Measurements from ENCODE around the gene DTL. TPM values are rescaled to one million over a fixed set of nuclear protein-coding genes. Genes with fewer than 3 reads are reported as not detected.

DTL gene
- total and polyA plus RNA-seq, 5 donors from 2014 or later: 0.95 to 4.7 (median 1.2) TPM

GRCh38 chr1:212149566-212149965, 114.0 kb downstream of the DTL start:
- Mint-ChIP-seq H3K4me1 (no peaks in the 10 kb centered on the region), H3K27ac (no peak overlapping the region), H3K4me3 (no peak overlapping the region), H3K9me3 (peaks cover 0 to 1% (median 0%) of the 10 kb centered on the region in 7 donors), H3K27me3 (peaks cover 4% of the 10 kb centered on the region), H3K36me3 (no peaks in the 10 kb centered on the region)
- no peaks in the 10 kb centered on the region for H3K36me3 ChIP-seq (ENCODE audit: control insufficient read depth, insufficient read depth, low read length)
- no peak for ATAC-seq (ENCODE audit: low read depth in 2 of 2)
- no peaks in the 10 kb centered on the region for H3K27me3 ChIP-seq (ENCODE audit: control insufficient read depth, insufficient read depth, low read length)
- H3K27ac ChIP-seq (ENCODE audit: insufficient read depth, low read length, poor library complexity, severe bottlenecking): no peak overlapping the region
- H3K4me3 ChIP-seq (ENCODE audit: low read depth, low read length): no peak overlapping the region
- no peaks in the 10 kb centered on the region for H3K4me1 ChIP-seq (ENCODE audit: control insufficient read depth, insufficient read depth, low read length, poor library complexity, severe bottlenecking)
- no peaks in the 10 kb centered on the region for H3K9me3 ChIP-seq (ENCODE audit: control insufficient read depth in 2 of 2, low read length in 2 of 2)
- no peak for DNase-seq

- H3K27ac ChIP-seq (ENCODE audit: insufficient read depth, low read length, poor library complexity, severe bottlenecking): no peak overlapping the region
- no peaks in the 10 kb centered on the region for H3K36me3 ChIP-seq (ENCODE audit: control insufficient read depth, insufficient read depth, low read length)
- no peaks in the 10 kb centered on the region for H3K4me1 ChIP-seq (ENCODE audit: control insufficient read depth, insufficient read depth, low read length, poor library complexity, severe bottlenecking)
- DNase-seq (no peak), ATAC-seq (ENCODE audit: low read depth in 2 of 2) (no peak)
- Mint-ChIP-seq H3K27ac (no peak overlapping the region), H3K4me1 (no peaks in the 10 kb centered on the region), H3K9me3 (peaks cover 0 to 4% (median 0%) of the 10 kb centered on the region in 7 donors), H3K36me3 (no peaks in the 10 kb centered on the region), H3K27me3 (peaks cover 4% of the 10 kb centered on the region), H3K4me3 (no peak overlapping the region)
- H3K27me3 ChIP-seq (ENCODE audit: control insufficient read depth, insufficient read depth, low read length): no peaks in the 10 kb centered on the region
- no peak overlapping the region for H3K4me3 ChIP-seq (ENCODE audit: low read depth, low read length)
- H3K9me3 ChIP-seq (ENCODE audit: control insufficient read depth in 2 of 2, low read length in 2 of 2): no peaks in the 10 kb centered on the region
Measured at GRCh38 chr1:212152308-212152693, 116.8 kb downstream of the DTL start.

- Histone ChIP-seq H3K4me1 (ENCODE audit: control insufficient read depth, insufficient read depth, low read length, poor library complexity, severe bottlenecking) (no peaks in the 10 kb centered on the region), H3K9me3 (ENCODE audit: control insufficient read depth in 2 of 2, low read length in 2 of 2) (no peaks in the 10 kb centered on the region), H3K27me3 (ENCODE audit: control insufficient read depth, insufficient read depth, low read length) (no peaks in the 10 kb centered on the region), H3K4me3 (ENCODE audit: low read depth, low read length) (no peak overlapping the region), H3K36me3 (ENCODE audit: control insufficient read depth, insufficient read depth, low read length) (no peaks in the 10 kb centered on the region), H3K27ac (ENCODE audit: insufficient read depth, low read length, poor library complexity, severe bottlenecking) (no peak overlapping the region)
- Mint-ChIP-seq H3K27me3 (peaks cover 4% of the 10 kb centered on the region), H3K4me1 (no peaks in the 10 kb centered on the region), H3K27ac (no peak overlapping the region), H3K36me3 (no peaks in the 10 kb centered on the region), H3K9me3 (peaks cover 0 to 4% (median 0%) of the 10 kb centered on the region in 7 donors), H3K4me3 (no peak overlapping the region)
- DNase-seq: no peak
- no peak for ATAC-seq (ENCODE audit: low read depth in 2 of 2)
Measured at GRCh38 chr1:212152869-212153268, 117.3 kb downstream of the DTL start.

- H3K36me3 Mint-ChIP-seq: no peaks in the 10 kb centered on the region
- H3K4me1 Mint-ChIP-seq: no peaks in the 10 kb centered on the region
- H3K9me3 ChIP-seq (ENCODE audit: control insufficient read depth in 2 of 2, low read length in 2 of 2): no peaks in the 10 kb centered on the region
- no peak overlapping the region for H3K4me3 Mint-ChIP-seq
- H3K27ac ChIP-seq (ENCODE audit: insufficient read depth, low read length, poor library complexity, severe bottlenecking): no peak overlapping the region
- H3K9me3 Mint-ChIP-seq: peaks cover 0 to 4% (median 0%) of the 10 kb centered on the region in 7 donors
- no peak overlapping the region for H3K4me3 ChIP-seq (ENCODE audit: low read depth, low read length)
- H3K27ac Mint-ChIP-seq: no peak overlapping the region
- H3K27me3 Mint-ChIP-seq: peaks cover 4% of the 10 kb centered on the region
- H3K4me1 ChIP-seq (ENCODE audit: control insufficient read depth, insufficient read depth, low read length, poor library complexity, severe bottlenecking): no peaks in the 10 kb centered on the region
- DNase-seq (no peak), ATAC-seq (ENCODE audit: low read depth in 2 of 2) (no peak)
- no peaks in the 10 kb centered on the region for H3K36me3 ChIP-seq (ENCODE audit: control insufficient read depth, insufficient read depth, low read length)
- no peaks in the 10 kb centered on the region for H3K27me3 ChIP-seq (ENCODE audit: control insufficient read depth, insufficient read depth, low read length)
Measured at GRCh38 chr1:212153635-212154034, 118.1 kb downstream of the DTL start.

Other genes starting within 250 kb of the DTL start
- 24.1 TPM for gene LPGAT1, start 205.0 kb upstream of the DTL start, total RNA-seq
- 1 to 10 TPM; 6.8 to 9.8 (median 7.5) TPM for gene LPGAT1, start 205.0 kb upstream of the DTL start, polyA plus RNA-seq
- 15.8 TPM for gene INTS7, start 191 bp upstream of the DTL start, total RNA-seq
- gene INTS7, start 191 bp upstream of the DTL start, polyA plus RNA-seq: 10 to 100 TPM; 16.4 to 20.5 (median 18.5) TPM
- 64.6 TPM for gene PPP2R5A, start 249.7 kb downstream of the DTL start, total RNA-seq
- gene PPP2R5A, start 249.7 kb downstream of the DTL start, polyA plus RNA-seq: 10 to 100 TPM; 41.6 to 52.8 (median 46.2) TPM